GM12873 (cell line): Measurements from ENCODE around the gene SCN8A.

Source experiments
- CTCF ChIP-seq: IDR thresholded peaks from 2 replicates; pipeline ENCODE4 v1.5.1; 2012; ENCODE audit warnings: low read depth, mild to moderate bottlenecking, moderate library complexity, low read length, control low read depth; ENCODE audit not compliant: insufficient read depth; ENCODE audit errors: missing control alignments

Gene SCN8A

DNA sequence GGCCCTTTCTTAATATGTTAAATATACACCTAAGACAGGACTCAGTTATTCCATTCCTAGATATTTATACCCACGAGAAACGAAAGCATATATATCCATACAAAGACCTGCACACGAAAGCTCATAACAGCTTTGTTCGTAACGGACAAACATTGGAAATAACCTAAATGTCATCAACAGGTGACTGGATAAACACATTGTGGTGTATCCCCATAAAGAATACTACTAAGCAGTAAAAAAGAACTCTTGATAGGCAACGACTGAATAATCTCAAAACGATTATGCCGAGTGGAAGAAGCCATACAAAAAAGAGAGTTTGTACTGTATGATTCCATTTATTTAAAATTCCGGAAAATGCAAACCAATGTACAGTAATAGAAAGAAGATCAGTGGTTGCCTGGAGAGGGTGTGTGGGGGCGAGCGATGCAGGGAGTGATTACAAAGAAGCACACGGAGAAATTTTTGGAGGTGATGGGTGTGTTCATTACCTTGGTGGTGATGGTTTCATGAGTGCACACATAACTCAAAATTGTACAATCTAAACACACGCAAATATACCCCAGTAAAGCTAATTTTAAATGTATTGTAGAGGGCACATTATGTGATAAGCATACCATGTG lies 1.4 kb upstream of the SCN8A start:
- TF ChIP-seq CTCF, result no peak

DNA sequence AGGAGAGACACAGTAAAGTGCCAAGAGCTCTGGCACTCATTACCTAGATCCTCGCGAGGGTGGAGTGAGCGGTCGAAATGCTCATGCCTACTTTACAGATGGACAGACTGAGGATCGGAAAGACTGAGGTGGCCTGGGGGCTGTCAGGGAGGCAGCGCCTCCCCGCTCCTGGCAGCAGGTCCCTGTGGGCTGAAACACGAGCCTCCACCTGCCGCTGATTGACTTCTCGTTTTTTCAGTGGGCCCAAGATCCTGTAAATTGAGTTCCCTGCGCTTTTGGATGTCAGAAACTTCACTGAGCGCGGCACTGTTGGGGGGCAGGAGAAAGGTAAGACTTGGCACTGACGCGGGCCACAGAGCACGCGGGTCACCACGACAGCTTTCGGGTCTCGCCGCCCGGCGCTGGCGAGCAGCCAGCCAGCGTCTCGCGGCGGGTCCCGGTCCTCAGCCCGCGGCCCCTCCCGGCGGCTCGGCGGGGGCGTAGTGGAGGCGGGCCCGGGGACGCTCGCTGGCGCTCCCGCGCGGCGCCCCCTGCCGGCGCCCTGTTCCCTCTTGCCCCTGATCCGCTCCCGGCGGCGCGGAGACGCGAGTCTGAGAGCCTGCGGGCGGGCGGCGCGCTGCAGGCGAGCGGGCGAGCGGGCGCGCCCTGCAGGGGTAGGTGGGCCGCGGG lies 552 bp upstream of the SCN8A start:
- peak; percentile 62 for TF ChIP-seq CTCF

DNA sequence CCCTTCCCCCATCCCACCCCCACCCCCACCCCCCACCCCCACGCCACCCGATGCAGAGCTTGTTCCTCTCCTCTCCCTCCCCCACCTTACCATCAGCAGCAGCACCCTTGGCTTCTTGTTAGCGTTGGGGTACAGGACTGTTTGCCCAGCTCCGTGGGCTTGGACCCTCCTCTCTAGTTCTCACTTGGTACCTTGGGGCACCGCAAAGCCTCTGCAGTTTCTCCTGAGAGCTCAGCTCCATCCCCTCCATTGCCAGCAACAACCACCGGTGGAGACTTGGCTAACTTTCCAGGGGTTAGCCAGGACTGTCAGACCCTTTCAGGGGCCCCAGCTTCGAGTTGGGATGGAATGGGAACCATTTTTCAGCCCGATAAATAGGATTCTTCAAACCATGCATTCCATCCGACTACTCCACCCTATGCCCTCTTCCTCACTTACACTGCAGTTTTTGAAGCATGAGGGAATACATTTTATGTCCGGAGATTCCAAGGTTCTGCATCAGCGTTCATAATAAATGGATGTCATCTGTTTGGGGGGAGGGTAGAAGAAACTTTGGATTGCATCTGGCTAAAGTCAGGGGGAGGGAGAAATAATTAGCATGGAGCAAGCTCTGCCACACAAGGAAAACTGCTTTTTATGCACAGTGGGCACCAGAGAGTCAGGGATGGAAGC lies 1.1 kb downstream of the SCN8A start:
- no peak for TF ChIP-seq CTCF

- TF ChIP-seq CTCF, result no peak
Measured at GRCh38 chr12:51593021-51593420, 2.0 kb downstream of the SCN8A start.

DNA sequence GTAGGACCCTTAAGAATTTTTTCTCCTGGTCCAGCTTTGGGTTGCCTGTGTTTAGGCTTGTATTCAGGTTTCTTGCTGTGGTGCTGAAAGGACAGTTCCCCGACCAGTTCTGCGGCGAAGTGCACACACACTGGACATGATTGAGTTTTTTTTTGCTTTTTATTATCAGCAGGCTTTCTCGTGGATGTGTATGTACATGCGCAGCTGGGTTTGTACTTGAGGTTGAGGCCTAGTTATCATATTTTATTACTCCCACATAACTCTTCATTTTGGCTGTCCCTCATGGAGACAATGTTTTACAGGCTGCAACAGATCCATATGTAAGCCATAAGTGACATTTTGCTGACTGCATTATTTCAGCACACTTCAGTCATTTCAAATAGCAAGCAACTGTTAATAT lies 2.5 kb downstream of the SCN8A start:
- no peak for TF ChIP-seq CTCF

- TF ChIP-seq CTCF, result no peak
Measured at GRCh38 chr12:51598156-51598555, 7.1 kb downstream of the SCN8A start.

DNA sequence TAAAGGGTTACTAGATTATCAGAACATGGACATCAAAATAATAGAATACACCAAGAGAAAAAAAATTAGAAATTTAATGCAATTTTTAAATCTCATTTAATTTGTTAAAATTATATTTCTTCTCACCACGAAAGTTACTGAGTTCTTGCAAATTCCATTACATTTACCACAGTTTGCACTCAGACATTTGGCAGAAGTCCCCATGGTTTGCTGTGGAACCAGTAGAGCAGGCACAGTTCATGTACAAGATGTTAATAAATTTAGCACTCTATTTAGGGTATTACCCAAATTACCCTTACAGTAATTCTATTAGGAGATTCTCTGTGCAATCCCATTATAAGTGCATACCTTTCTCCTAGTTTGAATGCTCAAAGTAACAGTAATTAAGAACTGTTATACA lies 9.7 kb downstream of the SCN8A start:
- TF ChIP-seq CTCF, result no peak
